Suprapubic skin (tissue), 4 donors: ENCODE results near the gene CACNA2D3.

Experiments used
- EP300 ChIP-seq: sonication (generic); formaldehyde crosslinking; IDR thresholded peaks from one replicate; pipeline ENCODE4 v1.6.1; 2017; ENCODE audit warnings: antibody characterized with exemption
- POLR2A ChIP-seq, 2 donors: fragments of 450-650 bp; IDR thresholded peaks; one replicate each; pipeline ENCODE4 v1.6.1; 2017; ENCODE audit warnings: antibody characterized with exemption in 2 of 2, mild to moderate bottlenecking in 2 of 2, moderate library complexity in 2 of 2
- POLR2AphosphoS5 ChIP-seq, 3 donors: sonication (generic); formaldehyde crosslinking; IDR thresholded peaks; one replicate each; pipeline ENCODE4 v1.6.1; 2017; ENCODE audit warnings: antibody characterized with exemption in 3 of 3
- TF ChIP-seq, protein P1 (sequence below), 2 donors: fragments of 200-600 bp in 1 of 2; fragments of 450-650 bp in 1 of 2; sonication (generic) in 1 of 2; IDR thresholded peaks; one replicate each; pipeline ENCODE4 v1.5.1; 2016 to 2019; ENCODE audit warnings: antibody characterized with exemption in 2 of 2, mild to moderate bottlenecking in 1 of 2, moderate library complexity in 1 of 2

DNA sequence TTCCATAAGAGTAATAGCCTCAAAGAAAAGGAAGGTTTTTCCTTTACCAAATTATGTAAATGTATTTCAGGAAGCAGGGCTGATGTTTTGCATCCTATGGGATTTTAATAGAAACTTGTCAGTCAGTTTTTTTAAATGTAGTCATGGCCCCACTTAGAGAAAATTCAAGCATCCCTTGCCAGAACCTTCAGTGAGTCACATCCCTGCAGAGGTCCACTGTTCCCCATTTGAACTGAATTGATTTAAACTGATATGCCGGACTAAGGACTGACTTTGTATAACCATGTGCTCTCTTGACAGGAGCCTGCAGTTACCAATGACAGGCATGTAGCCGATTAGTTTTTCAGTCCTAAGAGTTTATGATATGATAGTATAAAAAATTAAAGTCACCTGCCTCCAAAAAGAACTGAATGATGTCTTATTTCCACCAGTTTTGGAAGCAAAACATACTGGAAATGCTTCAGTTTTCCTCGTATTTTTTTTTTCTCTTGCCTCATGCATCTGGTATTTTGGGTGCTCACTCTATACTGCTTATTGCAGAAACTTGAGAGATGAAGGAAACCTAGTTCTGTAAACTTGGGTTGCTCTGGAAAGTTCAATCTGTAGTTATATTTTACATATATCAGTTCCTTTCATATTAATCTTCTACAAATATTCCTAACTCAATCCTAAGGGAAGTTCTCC is 774.8 kb downstream of the CACNA2D3 start:
- TF ChIP-seq POLR2A (IDR thresholded peaks at IDR 0.05) (no peak), EP300 (no peak), POLR2AphosphoS5 (IDR thresholded peaks at IDR 0.05) (no peak)
- TF ChIP-seq, protein P1, sequence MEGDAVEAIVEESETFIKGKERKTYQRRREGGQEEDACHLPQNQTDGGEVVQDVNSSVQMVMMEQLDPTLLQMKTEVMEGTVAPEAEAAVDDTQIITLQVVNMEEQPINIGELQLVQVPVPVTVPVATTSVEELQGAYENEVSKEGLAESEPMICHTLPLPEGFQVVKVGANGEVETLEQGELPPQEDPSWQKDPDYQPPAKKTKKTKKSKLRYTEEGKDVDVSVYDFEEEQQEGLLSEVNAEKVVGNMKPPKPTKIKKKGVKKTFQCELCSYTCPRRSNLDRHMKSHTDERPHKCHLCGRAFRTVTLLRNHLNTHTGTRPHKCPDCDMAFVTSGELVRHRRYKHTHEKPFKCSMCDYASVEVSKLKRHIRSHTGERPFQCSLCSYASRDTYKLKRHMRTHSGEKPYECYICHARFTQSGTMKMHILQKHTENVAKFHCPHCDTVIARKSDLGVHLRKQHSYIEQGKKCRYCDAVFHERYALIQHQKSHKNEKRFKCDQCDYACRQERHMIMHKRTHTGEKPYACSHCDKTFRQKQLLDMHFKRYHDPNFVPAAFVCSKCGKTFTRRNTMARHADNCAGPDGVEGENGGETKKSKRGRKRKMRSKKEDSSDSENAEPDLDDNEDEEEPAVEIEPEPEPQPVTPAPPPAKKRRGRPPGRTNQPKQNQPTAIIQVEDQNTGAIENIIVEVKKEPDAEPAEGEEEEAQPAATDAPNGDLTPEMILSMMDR (IDR thresholded peaks at IDR 0.05): no peak
